ENCODE measurements around the gene EPHB1.

EPHB1 gene

GRCh38 chr3:134829721-134830120, 34.7 kb downstream of the EPHB1 start:
- H3K9ac ChIP-seq (ENCODE audit: low read length), result no peak overlapping the region
- H3K4me2 ChIP-seq (ENCODE audit: low read length), result no peak overlapping the region
- H2AFZ ChIP-seq (ENCODE audit: low read length), result no peak overlapping the region
- no peak overlapping the region for H3K4me3 ChIP-seq (ENCODE audit: low read depth, low read length, poor library complexity, severe bottlenecking)
- no peaks in the 10 kb centered on the region for H3K79me2 ChIP-seq (ENCODE audit: insufficient read depth, low read length)
- peaks cover 3% of the 10 kb centered on the region; the same call in 1 of the 2 replicates for H3K27me3 ChIP-seq (ENCODE audit: insufficient read depth, low read length)
- H3K9me3 ChIP-seq (ENCODE audit: low read length), result no peaks in the 10 kb centered on the region
- TF ChIP-seq EZH2 (IDR thresholded peaks at IDR 0.05; ENCODE audit: borderline replicate concordance, low read length), result no peak
- no peak overlapping the region for H3K27ac ChIP-seq (ENCODE audit: low read depth, low read length, poor library complexity, severe bottlenecking)
- no peaks in the 10 kb centered on the region for H3K9me2 ChIP-seq (ENCODE audit: low read depth, low read length)
- H3F3A ChIP-seq (ENCODE audit: insufficient read depth, low read length), result no peaks in the 10 kb centered on the region
- H4K20me1 ChIP-seq (ENCODE audit: insufficient read depth, low read length), result no peaks in the 10 kb centered on the region
- no peaks in the 10 kb centered on the region for H3K4me1 ChIP-seq (ENCODE audit: insufficient read depth, low read length, severe bottlenecking)
- no peaks in the 10 kb centered on the region for H3K36me3 ChIP-seq (ENCODE audit: insufficient read depth, low read length)

- no peaks in the 10 kb centered on the region; the same call in 1 of the 2 replicates for H3K27me3 ChIP-seq (ENCODE audit: insufficient read depth, low read length)
- no peak overlapping the region for H3K4me3 ChIP-seq (ENCODE audit: low read depth, low read length, poor library complexity, severe bottlenecking)
- H3K27ac ChIP-seq (ENCODE audit: low read depth, low read length, poor library complexity, severe bottlenecking), result no peak overlapping the region
- no peak overlapping the region for H3K9ac ChIP-seq (ENCODE audit: low read length)
- H3K9me2 ChIP-seq (ENCODE audit: low read depth, low read length), result no peaks in the 10 kb centered on the region
- H3K9me3 ChIP-seq (ENCODE audit: low read length), result no peaks in the 10 kb centered on the region
- H2AFZ ChIP-seq (ENCODE audit: low read length), result no peak overlapping the region
- H3K79me2 ChIP-seq (ENCODE audit: insufficient read depth, low read length), result no peaks in the 10 kb centered on the region
- H3K4me1 ChIP-seq (ENCODE audit: insufficient read depth, low read length, severe bottlenecking), result no peaks in the 10 kb centered on the region
- no peak for TF ChIP-seq CTCF (IDR thresholded peaks at IDR 0.05; ENCODE audit: low read length)
- no peak for TF ChIP-seq EZH2 (IDR thresholded peaks at IDR 0.05; ENCODE audit: borderline replicate concordance, low read length)
- no peaks in the 10 kb centered on the region for H4K20me1 ChIP-seq (ENCODE audit: insufficient read depth, low read length)
- no peaks in the 10 kb centered on the region for H3K36me3 ChIP-seq (ENCODE audit: insufficient read depth, low read length)
- H3K4me2 ChIP-seq (ENCODE audit: low read length), result no peak overlapping the region
- no peaks in the 10 kb centered on the region for H3F3A ChIP-seq (ENCODE audit: insufficient read depth, low read length)
Observed at GRCh38 chr3:134832585-134832984, 37.5 kb downstream of the EPHB1 start.

GRCh38 chr3:134833453-134834163, 38.5 kb downstream of the EPHB1 start:
- Histone ChIP-seq H3K4me1 (ENCODE audit: insufficient read depth, low read length, severe bottlenecking) (no peaks in the 10 kb centered on the region), H3K36me3 (ENCODE audit: insufficient read depth, low read length) (no peaks in the 10 kb centered on the region), H3F3A (ENCODE audit: insufficient read depth, low read length) (no peaks in the 10 kb centered on the region), H4K20me1 (ENCODE audit: insufficient read depth, low read length) (no peaks in the 10 kb centered on the region), H3K27ac (ENCODE audit: low read depth, low read length, poor library complexity, severe bottlenecking) (no peak overlapping the region), H3K9ac (ENCODE audit: low read length) (no peak overlapping the region), H3K4me3 (ENCODE audit: low read depth, low read length, poor library complexity, severe bottlenecking) (no peak overlapping the region), H3K4me2 (ENCODE audit: low read length) (no peak overlapping the region), H3K79me2 (ENCODE audit: insufficient read depth, low read length) (no peaks in the 10 kb centered on the region), H3K9me3 (ENCODE audit: low read length) (no peaks in the 10 kb centered on the region), H3K27me3 (ENCODE audit: insufficient read depth, low read length) (no peaks in the 10 kb centered on the region; the same call in 1 of the 2 replicates), H2AFZ (ENCODE audit: low read length) (no peak overlapping the region), H3K9me2 (ENCODE audit: low read depth, low read length) (no peaks in the 10 kb centered on the region)
- TF ChIP-seq CTCF (IDR thresholded peaks at IDR 0.05; ENCODE audit: low read length) (no peak), EZH2 (IDR thresholded peaks at IDR 0.05; ENCODE audit: borderline replicate concordance, low read length) (no peak)

- Histone ChIP-seq H3K4me3 (ENCODE audit: low read depth, low read length, poor library complexity, severe bottlenecking) (no peak overlapping the region), H3K36me3 (ENCODE audit: insufficient read depth, low read length) (no peaks in the 10 kb centered on the region), H3K27me3 (ENCODE audit: insufficient read depth, low read length) (no peaks in the 10 kb centered on the region; the same call in 1 of the 2 replicates), H3K27ac (ENCODE audit: low read depth, low read length, poor library complexity, severe bottlenecking) (no peak overlapping the region), H4K20me1 (ENCODE audit: insufficient read depth, low read length) (no peaks in the 10 kb centered on the region), H3K9ac (ENCODE audit: low read length) (no peak overlapping the region), H2AFZ (ENCODE audit: low read length) (no peak overlapping the region), H3F3A (ENCODE audit: insufficient read depth, low read length) (no peaks in the 10 kb centered on the region), H3K9me2 (ENCODE audit: low read depth, low read length) (no peaks in the 10 kb centered on the region), H3K4me1 (ENCODE audit: insufficient read depth, low read length, severe bottlenecking) (no peaks in the 10 kb centered on the region), H3K9me3 (ENCODE audit: low read length) (no peaks in the 10 kb centered on the region), H3K4me2 (ENCODE audit: low read length) (no peak overlapping the region), H3K79me2 (ENCODE audit: insufficient read depth, low read length) (no peaks in the 10 kb centered on the region)
- TF ChIP-seq CTCF (IDR thresholded peaks at IDR 0.05; ENCODE audit: low read length), result no peak
- TF ChIP-seq EZH2 (IDR thresholded peaks at IDR 0.05; ENCODE audit: borderline replicate concordance, low read length), result no peak
Observed at GRCh38 chr3:134836921-134837320, 41.9 kb downstream of the EPHB1 start.
